A549 (cell line): ENCODE results near the gene FAM20C.

Experiments
- BHLHE40 ChIP-seq: IDR thresholded peaks from 2 replicates; pipeline ENCODE4 v1.6.1; 2012; ENCODE audit warnings: low read depth, low read length, inconsistent platforms
- CTCF ChIP-seq: fragments of >200 bp; sonication (Bioruptor Twin); formaldehyde crosslinking; IDR thresholded peaks from 3 replicates; pipeline ENCODE4 v1.5.1; 2016
- EHF ChIP-seq: fragments of 250-450 bp; sonication (Bioruptor Pico); IDR thresholded peaks from 2 replicates; pipeline ENCODE4 v1.5.0; 2020; ENCODE audit warnings: mild to moderate bottlenecking
- HDAC2 ChIP-seq: fragments of 200-600 bp; sonication (generic); IDR thresholded peaks from 2 replicates; pipeline ENCODE4 v1.6.1; 2016
- NFE2L2 ChIP-seq: fragments of 150-350 bp; conservative IDR thresholded peaks from 2 replicates; pipeline ENCODE4 v1.6.1; 2014; ENCODE audit warnings: low read length
- POLR2A ChIP-seq: IDR thresholded peaks from 2 replicates; pipeline ENCODE4 v1.6.1; 2012; ENCODE audit warnings: mild to moderate bottlenecking, low read length
- RAD21 ChIP-seq, 2 experiments: fragments of >200 bp in 1 of 2; sonication (Bioruptor Twin) in 1 of 2; formaldehyde crosslinking in 1 of 2; IDR thresholded peaks in 1 of 2; conservative IDR thresholded peaks in 1 of 2; 2 replicates in 1 of 2; 3 replicates in 1 of 2; pipeline ENCODE4 v1.6.1; 2012 to 2018; ENCODE audit warnings: inconsistent platforms in 1 of 2
- RFX5 ChIP-seq: fragments of 450-650 bp; IDR thresholded peaks from 2 replicates; pipeline ENCODE4 v1.7.1; 2014; ENCODE audit warnings: antibody characterized with exemption, mild to moderate bottlenecking, moderate library complexity
- SREBF2 ChIP-seq: fragments of 450-650 bp; IDR thresholded peaks from 2 replicates; pipeline ENCODE4 v1.6.1; 2014; ENCODE audit warnings: mild to moderate bottlenecking, moderate library complexity

- TF ChIP-seq NFE2L2 = no peak
- TF ChIP-seq BHLHE40 = no peak
- no peak for TF ChIP-seq CTCF
- no peak for TF ChIP-seq SREBF2
- no peak for TF ChIP-seq EHF (CRISPR knock-in tag)
- no peak for TF ChIP-seq RFX5
- TF ChIP-seq POLR2A = peak; percentile 95
- TF ChIP-seq RAD21 (conservative IDR thresholded peaks at IDR 0.05 in 1 of 2, IDR thresholded peaks at IDR 0.05 in 1 of 2) = no peak
- no peak for TF ChIP-seq HDAC2
Measured at GRCh38 chr7:148932-149790, 43.2 kb upstream of the FAM20C start.
